Spleen (tissue), 11 donors: ENCODE data around the gene RASL11B. TPM values are rescaled to one million over a fixed set of nuclear protein-coding genes. Genes with fewer than 3 reads are reported as not detected.

Experiments
- DNase-seq: peaks from one replicate; pipeline ENCODE4 v3.0.0-alpha.2; 2020
- H3K27ac ChIP-seq, 8 donors: fragments of 200-600 bp; sonication (generic) in 7 of 8; 1 replicate in 4 of 8; 2 replicates in 4 of 8; pipeline versions ENCODE4 v1.5.0 to v1.8.0; 2016 to 2021; ENCODE audit warnings: inconsistent platforms in 4 of 8, mild to moderate bottlenecking in 4 of 8, moderate library complexity in 1 of 8
- H3K27me3 ChIP-seq, 7 donors: fragments of 200-600 bp; sonication (generic) in 6 of 7; replicated peaks in 1 of 7; 1 replicate in 4 of 7; 2 replicates in 3 of 7; pipeline versions ENCODE4 v1.5.0 to v1.8.0; 2016 to 2021; ENCODE audit warnings: inconsistent platforms in 3 of 7, mild to moderate bottlenecking in 1 of 7
- H3K36me3 ChIP-seq, 6 donors: fragments of 200-600 bp; sonication (generic) in 5 of 6; 1 replicate in 4 of 6; 2 replicates in 2 of 6; pipeline versions ENCODE4 v1.5.0 to v1.8.0; 2016 to 2021; ENCODE audit warnings: inconsistent platforms in 2 of 6
- H3K4me1 ChIP-seq, 6 donors: fragments of 200-600 bp; sonication (generic) in 5 of 6; 1 replicate in 3 of 6; 2 replicates in 3 of 6; pipeline versions ENCODE4 v1.5.0 to v1.8.0; 2016 to 2021; ENCODE audit warnings: inconsistent platforms in 3 of 6
- H3K4me3 ChIP-seq, 8 donors: fragments of 200-600 bp; sonication (generic) in 7 of 8; 1 replicate in 4 of 8; 2 replicates in 4 of 8; pipeline versions ENCODE4 v1.5.0 to v1.8.0; 2016 to 2021; ENCODE audit warnings: inconsistent platforms in 4 of 8, mild to moderate bottlenecking in 4 of 8, moderate library complexity in 2 of 8
- H3K9me3 ChIP-seq, 8 donors: fragments of 200-600 bp; sonication (generic) in 7 of 8; 1 replicate in 4 of 8; 2 replicates in 4 of 8; pipeline versions ENCODE4 v1.5.0 to v1.8.0; 2016 to 2021; ENCODE audit warnings: inconsistent platforms in 4 of 8
- POLR2A ChIP-seq, 3 donors: fragments of 450-650 bp; IDR thresholded peaks; one replicate each; pipeline ENCODE4 v1.5.1; 2017; ENCODE audit warnings: antibody characterized with exemption in 3 of 3, mild to moderate bottlenecking in 1 of 3
- POLR2AphosphoS5 ChIP-seq, 3 donors: sonication (generic); formaldehyde crosslinking; IDR thresholded peaks; one replicate each; pipeline ENCODE4 v1.5.1; 2017; ENCODE audit warnings: antibody characterized with exemption in 3 of 3
- WGBS, 5 donors: extraction: QIAGEN DNeasy Blood & Tissue Kit in 3 of 5; methylation state at CpG; one replicate each; pipeline versions ENCODE4 v1.1.5 to v1.1.7; 2013 to 2018; 5-methylcytosine and 5-hydroxymethylcytosine counted together
- intact Hi-C: fragments of 100-400 bp; cut with DNase I; formaldehyde crosslinking; loops from one replicate; pipeline ENCODE4 v1.15.0; 2023; ENCODE audit warnings: low total_unique reads
- polyA plus RNA-seq, 3 donors: library from polyadenylated mRNA; stranded (reverse); fragments of 200-250 nt; gene quantifications; one replicate each; pipeline ENCODE4 v1.2.1, GENCODE V29; 2013
- total RNA-seq, 7 donors: library from RNA; depleted of rRNA in 3 of 7; stranded (reverse); fragments of >200 nt in 3 of 7; fragmentation: NEBNext Ultra II Directional in 4 of 7; extraction: Animal tissue kit (Norgen Biotek cat#: 25700) in 4 of 7; gene quantifications; one replicate each; pipeline versions ENCODE4 v1.1.0 to v1.2.1, GENCODE V29; 2016 to 2021
- TF ChIP-seq, protein P1 (sequence below), 11 experiments: fragments of 200-600 bp in 7 of 11; fragments of 450-650 bp in 4 of 11; sonication (generic) in 4 of 11; IDR thresholded peaks in 8 of 11; conservative IDR thresholded peaks in 3 of 11; 1 replicate in 7 of 11; 2 replicates in 4 of 11; pipeline versions ENCODE4 v1.4.0 to v1.8.0; 2016 to 2021; ENCODE audit warnings: antibody characterized with exemption in 11 of 11, inconsistent platforms in 4 of 11, mild to moderate bottlenecking in 1 of 11
- donor health status: healthy with polysubstance abuse.
- donor health status: DM: no; HTN: no; CAD: no; lungs with moderate emphysema.
- donor health status: DM: no; HTN: no; CAD: no.
- donor health status: Bipolar disorder and iron deficiency.
- donor health status: healthy.
- donor health status: DM: no; HTN: no; CAD: no.
- donor health status: DM: yes; HTN: yes; CAD: no.

Gene RASL11B
- total and polyA plus RNA-seq, 10 donors: 4.4 to 55.6 (median 18.9) TPM

DNA sequence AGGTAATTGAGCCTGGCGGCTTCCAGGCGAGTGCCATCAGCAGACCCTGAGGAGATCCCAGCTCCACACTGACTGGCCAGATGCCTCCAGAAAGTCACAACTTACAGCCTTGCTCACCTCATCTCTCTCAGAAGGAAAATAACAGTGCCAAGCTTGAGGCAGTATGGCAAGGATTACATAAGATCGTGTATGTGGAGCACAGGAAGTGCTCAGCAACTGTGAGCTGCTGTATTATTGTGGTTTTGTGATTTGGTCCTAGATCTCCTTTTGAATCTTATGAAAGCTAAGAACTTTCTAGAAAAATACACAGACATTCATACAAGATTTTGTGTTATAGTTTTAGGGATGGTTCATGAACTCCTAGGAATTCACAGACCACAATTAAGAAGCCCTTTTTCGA is 14.0 kb downstream of the RASL11B start:
- H3K27ac ChIP-seq: no peak overlapping the region
- WGBS, 5 donors: 74 to 87% (median 79%) methylated on average over 4 of the region's 4 CpGs
- no peak for DNase-seq
- H3K27me3 ChIP-seq: no peaks in the 10 kb centered on the region
- H3K4me3 ChIP-seq: no peak overlapping the region
- H3K36me3 ChIP-seq: peaks cover 0 to 36% (median 0%) of the 10 kb centered on the region in 6 donors
- TF ChIP-seq, protein P1, sequence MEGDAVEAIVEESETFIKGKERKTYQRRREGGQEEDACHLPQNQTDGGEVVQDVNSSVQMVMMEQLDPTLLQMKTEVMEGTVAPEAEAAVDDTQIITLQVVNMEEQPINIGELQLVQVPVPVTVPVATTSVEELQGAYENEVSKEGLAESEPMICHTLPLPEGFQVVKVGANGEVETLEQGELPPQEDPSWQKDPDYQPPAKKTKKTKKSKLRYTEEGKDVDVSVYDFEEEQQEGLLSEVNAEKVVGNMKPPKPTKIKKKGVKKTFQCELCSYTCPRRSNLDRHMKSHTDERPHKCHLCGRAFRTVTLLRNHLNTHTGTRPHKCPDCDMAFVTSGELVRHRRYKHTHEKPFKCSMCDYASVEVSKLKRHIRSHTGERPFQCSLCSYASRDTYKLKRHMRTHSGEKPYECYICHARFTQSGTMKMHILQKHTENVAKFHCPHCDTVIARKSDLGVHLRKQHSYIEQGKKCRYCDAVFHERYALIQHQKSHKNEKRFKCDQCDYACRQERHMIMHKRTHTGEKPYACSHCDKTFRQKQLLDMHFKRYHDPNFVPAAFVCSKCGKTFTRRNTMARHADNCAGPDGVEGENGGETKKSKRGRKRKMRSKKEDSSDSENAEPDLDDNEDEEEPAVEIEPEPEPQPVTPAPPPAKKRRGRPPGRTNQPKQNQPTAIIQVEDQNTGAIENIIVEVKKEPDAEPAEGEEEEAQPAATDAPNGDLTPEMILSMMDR (IDR thresholded peaks at IDR 0.05 in 8 of 11, conservative IDR thresholded peaks at IDR 0.05 in 3 of 11): no peak
- no peak for TF ChIP-seq POLR2A (IDR thresholded peaks at IDR 0.05)
- no peak for TF ChIP-seq POLR2AphosphoS5 (IDR thresholded peaks at IDR 0.05)
- intact Hi-C loops: no loop called here
- H3K4me1 ChIP-seq: no peaks in the 10 kb centered on the region
- H3K9me3 ChIP-seq: no peaks in the 10 kb centered on the region

DNA sequence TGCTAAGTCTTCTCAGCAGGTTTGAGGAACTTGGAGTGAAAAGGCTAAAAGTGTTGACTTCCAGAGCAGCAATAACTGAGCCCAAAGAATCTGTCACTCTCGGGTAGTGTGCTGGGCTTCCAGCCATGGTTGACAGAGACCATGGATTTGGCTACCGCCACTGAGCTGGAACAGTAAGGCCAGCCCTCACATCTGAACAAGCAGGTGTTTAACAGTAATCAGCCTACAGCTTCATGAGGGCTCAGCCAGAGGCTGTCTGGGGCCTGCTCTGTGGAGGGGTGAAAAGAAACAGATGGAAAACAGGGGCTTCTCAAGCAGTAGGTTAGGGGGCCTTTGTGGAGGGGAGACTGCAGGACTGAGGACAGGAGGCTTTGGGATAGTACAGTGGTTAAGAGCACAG is 14.9 kb downstream of the RASL11B start:
- H3K27me3 ChIP-seq: no peaks in the 10 kb centered on the region
- TF ChIP-seq, protein P1 (IDR thresholded peaks at IDR 0.05 in 8 of 11, conservative IDR thresholded peaks at IDR 0.05 in 3 of 11): no peak
- TF ChIP-seq POLR2AphosphoS5 (IDR thresholded peaks at IDR 0.05): no peak
- TF ChIP-seq POLR2A (IDR thresholded peaks at IDR 0.05): no peak
- intact Hi-C loops: no loop called here
- WGBS, 5 donors: 88 to 100% (median 93%) methylated on average over 2 of the region's 2 CpGs
- H3K4me1 ChIP-seq: no peaks in the 10 kb centered on the region
- no peaks in the 10 kb centered on the region for H3K9me3 ChIP-seq
- H3K36me3 ChIP-seq: peaks cover 0 to 32% (median 0%) of the 10 kb centered on the region in 6 donors
- DNase-seq: no peak
- H3K27ac ChIP-seq: no peak overlapping the region
- H3K4me3 ChIP-seq: no peak overlapping the region

DNA sequence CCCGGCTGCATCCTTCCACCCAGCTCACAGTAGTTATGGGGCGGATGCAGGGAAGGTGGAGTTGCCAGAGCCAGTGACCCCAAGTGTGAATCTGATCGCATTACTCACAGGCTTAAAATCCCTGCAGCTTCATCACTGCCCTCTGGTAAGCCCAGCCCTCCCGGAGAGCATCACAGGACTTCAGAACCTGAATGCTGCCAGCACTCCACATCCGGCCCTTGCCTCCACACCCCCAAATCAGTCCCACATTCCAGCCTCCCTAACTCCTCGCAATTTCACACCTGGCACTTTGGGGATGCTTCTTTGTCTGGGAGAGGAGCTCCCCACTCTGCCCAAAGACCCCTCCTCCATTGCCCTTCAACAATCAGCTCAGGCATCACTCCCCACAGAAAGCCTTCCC is 15.6 kb downstream of the RASL11B start:
- TF ChIP-seq POLR2AphosphoS5 (IDR thresholded peaks at IDR 0.05) (no peak), POLR2A (IDR thresholded peaks at IDR 0.05) (no peak)
- TF ChIP-seq, protein P1 (IDR thresholded peaks at IDR 0.05 in 8 of 11, conservative IDR thresholded peaks at IDR 0.05 in 3 of 11): no peak
- 88 to 98% (median 95%) methylated on average over 6 of the region's 6 CpGs for WGBS, 5 donors
- no peak for DNase-seq
- Histone ChIP-seq H3K9me3 (no peaks in the 10 kb centered on the region), H3K4me3 (no peak overlapping the region), H3K36me3 (peaks cover 0 to 32% (median 0%) of the 10 kb centered on the region in 6 donors), H3K27ac (no peak overlapping the region), H3K27me3 (no peaks in the 10 kb centered on the region), H3K4me1 (no peaks in the 10 kb centered on the region)
- intact Hi-C loops: no loop called here

DNA sequence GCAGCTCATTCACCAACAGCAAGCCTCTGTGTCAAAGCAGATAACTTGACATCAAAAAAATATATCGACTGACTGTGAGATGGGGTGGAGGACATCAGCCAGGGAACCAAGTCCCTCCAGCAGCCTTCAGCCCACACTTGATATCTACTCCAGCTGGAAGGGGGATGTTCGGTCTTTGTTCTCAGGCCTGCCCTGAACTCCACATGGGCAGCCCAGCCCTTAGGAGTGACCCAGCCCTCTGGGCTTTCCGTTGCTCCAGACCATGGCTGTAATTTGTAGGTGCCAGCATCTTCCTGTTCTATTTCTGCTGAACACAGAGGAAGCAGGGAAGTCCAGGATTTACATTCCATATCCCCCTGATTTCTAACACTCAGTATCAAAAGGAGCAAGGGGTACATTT is 17.4 kb downstream of the RASL11B start:
- Histone ChIP-seq H3K27me3 (no peaks in the 10 kb centered on the region), H3K36me3 (peaks cover 0 to 26% (median 0%) of the 10 kb centered on the region in 6 donors), H3K9me3 (no peaks in the 10 kb centered on the region), H3K27ac (no peak overlapping the region), H3K4me3 (no peak overlapping the region), H3K4me1 (no peaks in the 10 kb centered on the region)
- 86 to 91% (median 89%) methylated on average over 3 of the region's 3 CpGs for WGBS, 5 donors
- no peak for DNase-seq
- intact Hi-C loops: no loop called here
- no peak for TF ChIP-seq POLR2AphosphoS5 (IDR thresholded peaks at IDR 0.05)
- TF ChIP-seq, protein P1 (IDR thresholded peaks at IDR 0.05 in 8 of 11, conservative IDR thresholded peaks at IDR 0.05 in 3 of 11): no peak
- no peak for TF ChIP-seq POLR2A (IDR thresholded peaks at IDR 0.05)
